HG03097 (cell line): ENCODE data around the gene DRAXIN.

Experiments
- ATAC-seq: cut with Tn5 transposase; IDR thresholded peaks from one replicate; pipeline ENCODE4 v1.9.1; 2021; ENCODE audit not compliant: unreplicated experiment, low FRiP score

DRAXIN gene

DNA sequence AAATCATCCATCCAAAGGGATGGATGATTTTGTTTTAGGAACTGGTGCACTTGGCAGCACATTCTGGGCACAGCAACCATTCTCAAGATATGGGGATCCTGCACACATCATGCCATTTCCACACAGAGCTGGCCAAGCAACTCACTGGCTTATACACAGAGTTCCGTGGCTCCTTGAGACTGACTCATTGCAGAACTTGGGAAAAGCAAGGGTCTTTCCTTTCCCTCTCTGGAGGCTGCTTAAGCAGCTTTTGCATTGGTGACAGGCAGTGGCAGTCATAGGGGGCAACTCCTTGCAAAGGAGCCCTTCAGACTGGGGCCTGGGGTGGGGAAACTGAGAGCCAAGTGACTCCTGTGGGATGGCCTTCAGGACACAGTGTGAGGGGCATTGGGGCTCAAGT, 8.7 kb upstream of the DRAXIN start:
- ATAC-seq, result no peak

GRCh38 chr1:11684070-11684469, 7.4 kb upstream of the DRAXIN start:
- ATAC-seq, result no peak

DNA sequence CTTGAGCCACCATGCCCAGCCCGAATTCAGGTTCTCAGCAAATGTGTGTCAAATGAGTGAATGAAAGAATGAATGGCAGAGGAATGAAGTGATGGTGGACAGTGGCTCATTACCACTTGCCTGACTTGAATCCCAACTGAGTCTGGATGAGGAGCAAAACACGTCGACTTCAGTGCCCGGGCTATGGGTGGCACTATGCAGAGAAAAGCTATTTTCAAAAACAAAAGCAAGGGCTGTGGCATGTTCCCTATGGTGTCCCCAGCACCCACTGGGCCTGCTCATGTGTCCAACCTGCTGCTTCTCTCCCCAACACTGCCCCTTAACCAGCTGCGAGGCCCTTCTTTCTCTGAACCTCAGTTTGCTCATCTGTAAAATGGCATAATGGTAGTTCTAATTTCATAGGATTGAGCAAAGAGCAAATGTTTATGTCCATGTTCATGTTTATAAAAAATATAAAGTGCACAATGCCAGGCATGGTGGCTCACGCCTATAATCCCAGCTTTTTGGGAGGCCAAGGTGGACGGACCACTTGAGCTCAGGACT, 6.2 kb upstream of the DRAXIN start:
- ATAC-seq, result no peak

- no peak for ATAC-seq
Measured at GRCh38 chr1:11688506-11688905, 3.0 kb upstream of the DRAXIN start.

DNA sequence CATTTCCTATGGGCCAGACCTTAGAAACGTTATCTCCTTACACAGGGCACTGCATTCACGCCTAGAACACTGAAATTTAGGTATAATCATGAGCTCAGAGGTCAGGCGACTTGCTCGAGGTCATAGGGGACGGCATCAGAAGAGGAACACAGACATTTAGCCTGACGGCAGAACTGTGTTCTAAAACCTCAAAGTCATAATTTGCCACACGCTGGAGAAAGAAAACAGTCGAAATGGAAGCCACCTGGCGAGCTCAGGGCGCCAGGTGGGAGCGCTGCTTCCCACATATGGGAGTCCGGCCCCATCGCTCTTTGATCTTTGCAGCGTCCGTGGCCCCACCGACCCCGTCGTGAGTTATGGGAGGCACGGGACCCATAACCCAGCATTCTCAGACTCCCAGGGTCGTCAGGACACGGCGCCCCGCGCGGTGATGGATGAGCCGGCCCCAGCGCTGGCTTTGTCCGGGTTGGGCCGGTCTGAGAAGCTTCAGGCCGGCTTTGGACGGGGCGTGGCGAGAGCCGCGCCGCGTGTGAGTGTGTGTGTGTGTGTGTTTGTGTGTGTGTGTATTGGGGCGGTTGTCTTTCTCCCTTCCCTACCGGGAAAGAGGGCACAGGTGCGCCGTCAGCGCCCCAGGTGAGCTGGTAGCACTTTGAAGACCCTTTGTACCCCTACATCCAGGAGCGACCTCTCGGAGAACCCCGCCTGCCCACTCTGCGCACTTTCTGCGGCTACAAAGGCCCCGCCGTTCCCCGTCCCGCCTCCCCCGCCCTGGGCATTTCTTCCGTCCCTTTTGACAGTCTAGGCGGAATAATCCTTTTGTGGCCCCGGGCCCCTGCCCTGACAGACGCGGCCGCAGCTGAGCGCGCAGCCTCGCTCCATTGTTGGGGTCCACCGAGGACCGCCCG, 861 bp upstream of the DRAXIN start:
- no peak for ATAC-seq

DNA sequence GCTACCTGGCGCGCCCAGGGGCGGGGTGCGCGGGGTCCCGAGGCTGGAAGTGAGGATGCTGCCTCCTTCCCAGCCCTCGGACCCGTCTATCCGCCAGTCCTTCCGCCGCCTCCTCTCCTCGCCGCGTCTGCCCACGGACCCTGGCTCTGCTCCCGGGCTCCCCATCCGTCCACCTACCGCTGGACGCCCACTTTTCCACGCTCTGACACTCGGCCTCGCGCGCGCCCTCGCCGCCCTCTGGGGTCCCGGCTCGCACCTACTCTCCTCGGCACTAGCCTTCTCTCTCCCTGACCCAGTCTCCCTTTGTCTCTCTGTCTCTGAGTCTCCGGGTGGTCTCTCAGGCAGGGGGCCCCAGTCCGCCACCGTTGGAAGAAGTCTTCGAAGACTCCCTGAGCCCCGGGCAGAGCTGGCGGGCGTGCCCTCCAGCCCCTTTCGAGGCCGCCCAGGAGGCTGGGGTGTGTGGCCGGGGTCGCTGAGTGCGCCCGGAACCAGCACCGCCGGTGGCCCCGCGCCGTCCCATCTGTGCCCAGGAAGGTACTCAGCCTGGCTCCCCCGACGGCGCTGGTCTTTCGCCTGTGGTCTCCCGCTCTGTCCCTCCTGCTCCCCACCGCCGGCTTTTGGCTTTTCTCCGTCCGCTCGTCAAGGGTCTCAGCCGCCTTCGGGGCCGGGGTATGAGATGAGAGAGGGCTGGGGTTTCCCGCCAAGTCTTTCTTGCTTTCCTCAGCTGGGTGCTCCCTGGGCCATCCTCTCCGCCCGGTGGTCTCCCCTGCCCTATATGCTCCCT, 610 bp downstream of the DRAXIN start:
- ATAC-seq, result no peak

GRCh38 chr1:11693024-11693590, 1.6 kb downstream of the DRAXIN start:
- ATAC-seq, result no peak

- no peak for ATAC-seq
Measured at GRCh38 chr1:11693917-11694316, 2.4 kb downstream of the DRAXIN start.

DNA sequence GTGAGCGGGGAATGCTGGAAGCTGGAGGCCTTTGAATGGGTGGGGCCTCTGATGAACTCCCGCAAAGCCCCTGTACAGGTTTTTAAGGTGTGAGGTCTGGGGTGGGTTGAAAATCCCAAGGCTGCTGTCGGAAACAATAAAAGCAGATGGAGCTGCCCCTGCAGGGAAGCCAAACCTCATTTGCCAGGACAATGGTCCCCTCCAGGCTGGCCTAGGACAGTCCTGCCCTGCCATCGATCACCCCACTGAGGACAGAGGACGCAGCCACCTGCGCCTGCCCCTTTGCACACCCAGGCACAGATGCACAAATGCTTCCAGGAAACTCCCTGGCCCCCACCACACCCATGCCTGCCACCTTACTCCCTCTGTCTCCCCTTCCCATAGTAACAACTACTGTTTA, 4.4 kb downstream of the DRAXIN start:
- no peak for ATAC-seq

DNA sequence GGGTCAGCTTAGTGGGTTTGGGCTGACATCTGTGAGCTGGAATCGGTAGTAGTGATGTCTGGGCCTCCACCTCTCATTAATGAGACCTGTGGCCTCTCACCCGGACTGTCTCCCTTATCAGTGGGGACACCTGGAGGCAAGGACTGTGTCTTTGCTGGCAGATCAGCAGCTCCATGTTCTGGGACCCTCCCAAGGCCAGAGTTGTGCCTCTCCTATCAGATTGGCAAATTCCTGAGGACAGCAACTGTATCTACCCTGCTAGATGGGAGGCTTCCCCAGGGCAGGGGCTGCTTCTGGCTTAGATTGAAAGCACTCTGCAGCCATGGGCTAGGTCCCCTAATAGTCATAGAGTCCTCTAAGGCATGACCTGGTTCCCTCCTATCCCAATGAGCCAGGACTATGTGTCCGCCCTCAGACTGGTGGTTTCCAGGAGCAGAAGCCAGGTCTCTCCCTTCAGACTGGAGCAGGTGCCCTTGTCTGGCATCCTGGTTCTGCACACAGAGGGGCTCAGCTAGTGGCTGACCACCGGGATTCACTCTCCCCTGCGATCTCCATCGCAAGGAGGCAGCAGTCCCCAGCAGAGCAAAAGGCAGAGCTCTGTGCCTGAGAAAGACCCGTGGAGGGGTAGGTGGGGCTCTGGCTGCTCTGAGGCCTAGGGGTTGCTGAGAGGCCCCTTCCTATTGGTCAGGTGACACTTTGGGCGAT, 5.8 kb downstream of the DRAXIN start:
- ATAC-seq, result no peak

DNA sequence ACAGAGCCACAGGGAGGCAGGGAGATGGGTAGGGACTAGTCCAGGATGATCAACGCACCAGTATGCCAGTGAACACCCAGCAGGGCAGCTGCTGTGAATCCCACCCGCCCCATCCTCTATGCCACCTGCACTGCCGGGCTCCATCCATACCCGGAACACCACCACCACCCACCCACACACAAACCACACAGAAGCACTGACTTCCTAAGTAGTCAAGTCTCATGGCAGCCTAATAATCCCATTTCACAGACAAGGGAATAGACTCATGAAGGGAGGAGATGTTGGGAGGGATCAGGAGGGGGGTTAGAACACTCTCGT, 6.3 kb downstream of the DRAXIN start:
- ATAC-seq, result no peak

DNA sequence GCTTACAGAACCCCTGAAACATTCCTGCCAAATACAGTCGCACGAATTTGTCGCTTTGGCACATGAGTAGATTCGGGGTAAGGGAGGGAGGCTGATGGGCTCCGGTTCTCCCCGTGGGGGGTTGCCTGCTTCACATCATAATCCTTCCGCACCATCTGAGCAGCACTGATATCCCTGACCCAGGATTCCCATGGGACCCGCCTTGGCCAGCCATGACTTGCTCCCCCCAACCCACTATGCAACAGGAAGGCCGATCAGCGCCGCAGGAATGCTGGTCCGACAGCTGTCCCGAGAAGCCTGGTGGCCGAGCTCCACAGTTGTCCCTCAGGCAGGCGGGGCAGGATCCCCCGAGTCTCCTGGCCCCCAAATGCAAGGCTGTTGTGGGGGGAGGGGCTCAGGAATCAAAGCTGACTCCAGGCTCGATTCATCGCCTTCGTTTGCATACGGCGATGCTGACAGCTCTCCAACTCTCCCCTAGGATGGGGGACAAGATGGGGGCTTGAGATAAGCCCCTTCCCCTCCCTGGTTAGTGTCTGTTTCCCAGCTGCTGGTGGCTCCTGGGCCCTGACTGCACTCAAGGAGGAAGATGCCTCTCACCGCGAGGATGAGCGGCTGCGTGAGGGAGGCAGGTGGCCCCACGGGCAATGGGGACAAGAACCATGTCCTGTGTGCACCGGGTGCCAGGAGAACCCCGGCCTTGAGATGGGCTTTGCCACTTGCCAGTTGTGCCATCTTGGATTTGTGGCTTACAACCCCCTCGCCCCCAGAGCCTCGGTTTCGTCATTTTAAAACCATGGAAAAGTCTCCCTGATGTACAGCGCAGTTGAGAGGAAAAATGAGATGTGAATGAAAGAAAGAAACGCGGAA, 9.3 kb downstream of the DRAXIN start:
- no peak for ATAC-seq

DNA sequence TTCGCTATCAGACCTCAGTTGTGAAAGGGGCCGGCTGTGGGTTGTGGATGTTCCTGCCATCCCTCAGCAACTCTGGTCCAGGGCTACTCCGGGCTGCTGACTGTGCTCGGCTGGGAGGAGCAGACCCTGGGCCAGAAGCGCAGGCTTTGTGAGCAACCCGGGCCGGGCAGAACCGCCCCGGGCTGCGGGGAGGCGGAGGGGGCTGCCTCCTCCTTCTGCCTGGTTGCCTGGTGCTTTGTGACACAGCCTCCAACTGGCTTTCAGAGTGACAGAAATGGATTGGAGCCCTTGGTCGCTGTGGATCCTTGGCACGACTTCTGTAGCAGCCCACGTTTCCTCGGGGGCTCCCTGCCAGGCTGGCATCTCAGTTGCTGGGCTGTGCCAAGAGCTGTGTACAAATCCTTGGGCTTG, 10.0 kb downstream of the DRAXIN start:
- ATAC-seq, result no peak

DNA sequence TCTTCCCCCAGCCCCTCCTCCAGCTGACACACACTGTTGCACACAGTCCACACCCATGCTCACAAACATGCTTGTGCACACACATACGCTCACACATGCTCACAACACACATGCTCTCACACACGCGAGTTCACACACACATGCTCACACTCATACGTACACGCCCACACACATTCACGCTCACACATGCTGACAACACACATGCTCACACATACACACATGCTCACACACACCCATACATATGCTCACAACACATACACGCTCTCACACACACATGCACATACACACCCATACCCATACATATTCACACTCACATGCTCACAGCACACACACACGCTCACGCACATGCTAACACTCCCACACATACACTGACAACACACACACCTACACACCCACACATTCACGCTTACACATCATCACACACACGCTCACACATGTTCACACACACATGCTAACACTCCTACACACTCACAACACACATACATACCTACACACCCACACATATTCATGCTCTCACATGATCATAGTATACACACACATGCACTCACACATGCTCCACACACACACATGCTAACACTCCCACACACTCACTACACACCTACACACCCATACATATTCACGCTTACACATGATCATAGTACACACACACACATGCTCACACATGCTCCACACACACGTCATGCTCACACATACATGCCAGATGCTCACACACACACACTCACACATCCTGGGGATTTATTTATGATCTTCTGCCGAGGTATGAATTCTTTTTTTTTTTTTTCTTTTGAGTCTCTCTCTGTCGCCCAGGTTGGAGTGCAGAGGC, 10.7 kb downstream of the DRAXIN start:
- ATAC-seq, result no peak

GRCh38 chr1:11703357-11704193, 12.1 kb downstream of the DRAXIN start:
- ATAC-seq, result no peak

DNA sequence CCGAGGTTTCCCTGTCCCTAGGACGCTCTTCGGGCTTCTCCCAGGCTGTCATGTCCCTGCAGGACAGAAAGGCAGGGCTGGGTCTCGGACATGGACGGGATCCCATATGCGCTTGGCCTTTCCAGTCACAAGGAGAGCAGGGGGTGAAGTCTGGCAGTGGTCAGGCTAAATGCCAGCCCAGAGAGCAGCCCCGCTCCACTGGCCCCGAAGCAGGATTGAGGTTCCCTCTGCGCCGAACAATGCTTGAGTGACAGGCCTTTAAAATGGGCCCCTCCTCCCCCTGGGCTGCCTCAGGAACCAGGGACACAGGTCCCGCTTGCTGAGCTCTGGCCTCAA, 12.7 kb downstream of the DRAXIN start:
- ATAC-seq, result no peak

GRCh38 chr1:11704691-11705475, 13.4 kb downstream of the DRAXIN start:
- ATAC-seq, result no peak
